Measurements from ENCODE around the gene ABLIM2. TPM values are rescaled to one million over a fixed set of nuclear protein-coding genes. Genes with fewer than 3 reads are reported as not detected.

ABLIM2 gene
- total RNA-seq (2022; extraction: Qiagen RNA extraction), result 5.3 to 11.5 TPM (median 7.6 TPM) in 5 replicates

GRCh38 chr4:8158710-8159536 is at the start of gene ABLIM2:
ABLIM2 (minus strand) TSS chr4:8158813; CDS start chr4:8158689, 124 bp downstream.

DNA sequence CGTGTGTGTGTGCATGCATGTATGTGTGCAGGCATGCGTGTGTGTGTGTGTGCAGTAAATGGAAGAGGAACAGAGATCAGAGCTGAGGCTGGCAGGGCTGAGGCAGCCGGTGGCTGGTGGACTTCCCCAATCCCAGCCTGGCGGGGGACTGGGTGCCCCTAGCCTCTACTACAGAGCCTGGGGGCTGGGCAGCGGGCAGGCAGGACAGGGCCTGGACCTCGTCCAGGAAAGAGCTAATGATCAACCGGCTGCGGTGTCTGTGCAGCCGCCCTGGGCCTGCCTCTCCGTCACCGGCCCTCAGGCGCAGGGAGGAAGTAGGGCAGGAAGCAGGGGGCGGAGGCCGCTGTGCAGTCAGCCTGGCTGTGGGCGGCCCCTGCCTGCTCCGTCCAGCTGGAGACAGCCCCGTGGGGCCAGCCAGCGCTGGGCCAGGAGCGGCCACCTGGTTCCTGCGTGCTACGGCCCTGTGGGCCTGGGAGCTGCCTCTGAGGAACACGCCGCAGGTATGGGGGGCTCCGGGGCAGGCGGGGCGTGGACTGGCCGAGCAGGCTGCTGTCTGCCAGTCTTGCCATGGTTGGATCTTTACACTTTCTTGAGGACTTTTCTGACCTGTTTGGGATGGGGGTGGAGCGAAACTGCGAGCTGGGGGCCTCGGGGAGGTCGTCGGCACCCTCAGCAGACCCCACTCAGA is 40.4 kb upstream of the ABLIM2 start, which contains the start of gene SH3TC1:
Gene SH3TC1 (plus strand): TSS at position 385 of the 688 bp plus-strand sequence. CDS start 5,905 bp downstream, outside the sequence.

GRCh38 chr4:7939377-7940108 is 219.1 kb downstream of the ABLIM2 start, which contains the start of gene AFAP1:
AFAP1 (minus strand) TSS chr4:7939861; CDS start chr4:7872078, 67,783 bp downstream.

Other genes with a start within 250 kb of the ABLIM2 start
- gene AFAP1, start 219.0 kb downstream of the ABLIM2 start, total RNA-seq (2022; extraction: Qiagen RNA extraction), result 15.0 to 21.0 TPM (median 20.7 TPM) in 5 replicates
- 20.0 to 30.1 TPM (median 24.8 TPM) in 5 replicates for gene SH3TC1, start 40.5 kb upstream of the ABLIM2 start, total RNA-seq (2022; extraction: Qiagen RNA extraction)
- 14.9 to 21.5 TPM (median 19.4 TPM) in 5 replicates for gene HTRA3, start 110.9 kb upstream of the ABLIM2 start, total RNA-seq (2022; extraction: Qiagen RNA extraction)

Measured in A549 treated with dexamethasone at 1 μM for 4 hours (cell line).